Calu3 (cell line): ENCODE results near the gene ZMYM2. TPM values are rescaled to one million over a fixed set of nuclear protein-coding genes. Genes with fewer than 3 reads are reported as not detected.

Source experiments
- BruUV-seq: library from RNA; stranded (reverse); fragments of 400-500 nt; replicated peaks from 2 replicates; lab custom pipeline; 2021; lab: Mats Ljungman, UMichigan
- CTCF ChIA-PET: fragments of 300-600 bp; sonication (Branson Sonifier 250); formaldehyde crosslinking; loops from one replicate; lab custom pipeline; 2022; ENCODE audit warnings: antibody characterized with exemption; lab: Charles Lee
- DNase-seq: peaks from one replicate; pipeline ENCODE4 v3.0.0; 2022
- H3K27ac Mint-ChIP-seq: one replicate; pipeline ENCODE4 v1.8.0; 2022; ENCODE audit warnings: mixed read lengths; ENCODE audit not compliant: unreplicated experiment
- H3K27me3 Mint-ChIP-seq: one replicate; pipeline ENCODE4 v1.8.0; 2022; ENCODE audit warnings: mixed read lengths; ENCODE audit not compliant: unreplicated experiment
- H3K36me3 Mint-ChIP-seq: one replicate; pipeline ENCODE4 v1.8.0; 2022; ENCODE audit warnings: mild to moderate bottlenecking, moderate library complexity, mixed read lengths; ENCODE audit not compliant: insufficient read depth, unreplicated experiment
- H3K4me1 Mint-ChIP-seq: one replicate; pipeline ENCODE4 v1.8.0; 2022; ENCODE audit warnings: mild to moderate bottlenecking, low read depth, mixed read lengths; ENCODE audit not compliant: unreplicated experiment
- H3K4me3 Mint-ChIP-seq: one replicate; pipeline ENCODE4 v1.8.0; 2022; ENCODE audit warnings: mild to moderate bottlenecking, low read depth, moderate library complexity, mixed read lengths; ENCODE audit not compliant: unreplicated experiment
- H3K9me3 Mint-ChIP-seq: one replicate; pipeline ENCODE4 v1.8.0; 2022; ENCODE audit warnings: low read depth, mixed read lengths; ENCODE audit not compliant: unreplicated experiment
- CTCF ChIP-seq: fragments of 200-600 bp; IDR thresholded peaks from one replicate; pipeline ENCODE4 v1.8.0; 2022; ENCODE audit warnings: antibody characterized with exemption; ENCODE audit not compliant: unreplicated experiment
- intact Hi-C: fragments of 100-400 bp; cut with micrococcal nuclease; formaldehyde crosslinking; loops from one replicate; pipeline ENCODE4 v1.10.0; 2022; ENCODE audit not compliant: unreplicated experiment
- total RNA-seq: library from RNA; stranded (reverse); gene quantifications from 2 replicates; pipeline ENCODE4 v1.2.3, GENCODE V29; 2022

The ZMYM2 gene
- total RNA-seq, 1 experiment from 2014 or later: 53.1 TPM

DNA sequence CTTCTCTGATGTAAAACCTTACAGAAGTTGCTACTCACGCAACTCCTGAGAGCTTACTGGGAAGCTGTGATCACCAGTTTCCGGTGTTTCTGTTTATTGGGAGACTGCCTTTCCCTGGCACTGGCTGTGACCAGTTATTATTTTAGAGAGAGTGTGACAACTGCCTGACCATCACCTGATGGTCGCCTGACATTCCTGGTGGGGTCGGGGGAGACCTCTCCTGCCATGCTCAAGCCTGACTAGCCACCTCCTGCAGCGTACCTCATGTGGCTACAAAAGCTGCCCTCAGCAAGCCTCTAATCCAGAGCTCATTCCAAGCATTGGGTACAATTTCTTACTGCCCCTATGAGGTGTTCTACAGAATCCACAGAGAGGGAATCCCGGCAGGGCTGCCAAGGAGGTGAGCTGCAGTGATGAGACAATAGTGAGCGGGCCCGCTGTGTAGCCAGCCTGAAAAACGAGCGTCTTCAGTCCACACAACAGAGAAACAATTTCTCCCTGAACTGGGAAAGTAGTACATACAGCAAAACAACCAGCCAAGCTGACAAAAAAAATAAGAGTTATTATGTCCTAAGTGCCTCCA is 173.6 kb downstream of the ZMYM2 start:
- H3K27me3 Mint-ChIP-seq: no peaks in the 10 kb centered on the region
- no TSS peak for BruUV-seq
- CTCF ChIA-PET: interaction anchor here (0.7 kb wide), 1 partner anchor 40 kb away, joined by 3 read pairs; no protein-coding TSS in a partner anchor

DNA sequence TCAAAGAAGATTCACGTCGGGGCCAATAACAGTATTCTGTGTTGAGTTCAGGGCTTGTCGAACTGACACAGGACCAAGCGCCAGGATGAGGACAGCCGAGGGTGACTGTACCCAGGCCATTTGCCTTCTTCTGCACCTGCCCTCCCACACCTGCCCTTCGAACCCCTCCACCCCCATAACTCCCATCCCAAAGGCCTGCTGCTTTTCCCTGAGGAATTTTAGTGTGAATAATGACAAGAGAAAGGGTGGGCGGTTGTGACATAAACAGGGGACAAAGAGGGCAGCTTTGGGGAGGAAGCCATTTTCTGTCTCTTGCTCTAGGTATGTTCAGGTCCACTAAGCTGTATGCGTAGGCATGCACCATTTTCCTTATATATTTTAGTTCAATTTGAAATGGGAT is 176.2 kb downstream of the ZMYM2 start:
- no TSS peak for BruUV-seq

More for the DNA sequence above, 173.6 kb downstream of the ZMYM2 start:
- Mint-ChIP-seq H3K27ac (no peak overlapping the region), H3K9me3 (no peaks in the 10 kb centered on the region), H3K4me3 (no peak overlapping the region), H3K4me1 (no peaks in the 10 kb centered on the region), H3K36me3 (peaks cover 9% of the 10 kb centered on the region)
- intact Hi-C loops: no loop called here
- DNase-seq: no peak
- TF ChIP-seq CTCF: no peak

GRCh38 chr13:20136781-20137703 is 178.5 kb downstream of the ZMYM2 start:
- Mint-ChIP-seq H3K4me1 (no peaks in the 10 kb centered on the region), H3K27me3 (no peaks in the 10 kb centered on the region), H3K4me3 (no peak overlapping the region), H3K27ac (no peak overlapping the region), H3K36me3 (no peaks in the 10 kb centered on the region), H3K9me3 (no peaks in the 10 kb centered on the region)
- intact Hi-C loops: no loop called here
- DNase-seq: peak; percentile 71
- no TSS peak for BruUV-seq
- TF ChIP-seq CTCF: no peak
- CTCF ChIA-PET: interaction anchor here (0.7 kb wide), 1 partner anchor 111 kb away, joined by 3 read pairs; no protein-coding TSS in a partner anchor

More for the DNA sequence above, 176.2 kb downstream of the ZMYM2 start:
- no peaks in the 10 kb centered on the region for H3K36me3 Mint-ChIP-seq
- DNase-seq: no peak
- no peaks in the 10 kb centered on the region for H3K27me3 Mint-ChIP-seq
- no peak for TF ChIP-seq CTCF
- no peaks in the 10 kb centered on the region for H3K9me3 Mint-ChIP-seq
- no peak overlapping the region for H3K4me3 Mint-ChIP-seq
- intact Hi-C loops: no loop called here
- no peak overlapping the region for H3K27ac Mint-ChIP-seq
- no peaks in the 10 kb centered on the region for H3K4me1 Mint-ChIP-seq
- CTCF ChIA-PET: no interaction called here

DNA sequence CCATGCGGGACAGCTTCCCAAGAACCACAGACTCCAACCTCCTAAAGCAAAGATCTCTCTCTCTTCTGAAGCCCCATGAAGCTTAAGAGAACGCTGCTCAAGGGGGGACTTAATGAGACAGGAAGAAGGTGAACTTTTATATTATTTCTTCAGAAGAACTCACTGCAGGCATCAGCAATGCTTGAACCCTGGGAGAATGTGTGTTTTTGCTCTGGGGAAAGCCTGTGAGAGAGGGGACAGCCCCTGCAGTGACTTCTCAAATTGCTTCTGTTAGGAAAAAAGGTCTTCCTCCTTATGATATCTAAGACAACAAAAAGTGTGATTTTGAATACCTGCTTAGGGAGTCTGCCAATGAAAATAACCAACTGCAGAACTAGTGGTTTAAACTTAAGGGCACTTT is 179.3 kb downstream of the ZMYM2 start:
- no TSS peak for BruUV-seq
- no peak for DNase-seq
- Mint-ChIP-seq H3K4me1 (no peaks in the 10 kb centered on the region), H3K4me3 (no peak overlapping the region), H3K27me3 (no peaks in the 10 kb centered on the region), H3K27ac (no peak overlapping the region), H3K9me3 (no peaks in the 10 kb centered on the region), H3K36me3 (no peaks in the 10 kb centered on the region)
- TF ChIP-seq CTCF: no peak
- intact Hi-C loops: no loop called here
- CTCF ChIA-PET: no interaction called here
